ELR (cell line): Measurements from ENCODE around the gene REPS2.

Source experiments
- DNase-seq: peaks from one replicate; pipeline ENCODE4 v3.0.0-alpha.2; 2015; ENCODE audit warnings: low read depth

The REPS2 gene

GRCh38 chrX:17082831-17083230 lies 136.4 kb downstream of the REPS2 start:
- peak; percentile 37 for DNase-seq

DNA sequence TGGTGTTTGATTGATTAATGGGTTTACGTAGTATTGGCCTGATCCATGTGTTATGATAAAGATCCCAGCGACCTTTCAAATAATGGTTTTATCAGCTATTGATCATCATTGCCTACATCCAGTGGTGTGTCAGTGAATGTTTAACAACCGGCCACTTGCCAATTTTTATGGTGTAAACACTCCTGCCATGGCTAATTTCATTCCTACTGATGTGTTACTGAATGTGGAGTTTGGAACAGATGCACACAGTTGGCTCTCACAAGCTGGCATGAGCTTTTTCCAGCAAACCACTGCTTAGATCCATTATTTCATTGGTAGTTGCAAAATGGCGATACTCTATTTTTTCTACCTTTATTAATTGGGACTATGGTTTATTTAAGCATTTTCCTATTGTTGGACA lies 139.9 kb downstream of the REPS2 start:
- DNase-seq: no peak

GRCh38 chrX:17095161-17095560 lies 148.7 kb downstream of the REPS2 start:
- DNase-seq: no peak

- no peak for DNase-seq
Measured at GRCh38 chrX:17098516-17099247, 152.2 kb downstream of the REPS2 start.

GRCh38 chrX:17104433-17104832 lies 158.0 kb downstream of the REPS2 start:
- DNase-seq: no peak

DNA sequence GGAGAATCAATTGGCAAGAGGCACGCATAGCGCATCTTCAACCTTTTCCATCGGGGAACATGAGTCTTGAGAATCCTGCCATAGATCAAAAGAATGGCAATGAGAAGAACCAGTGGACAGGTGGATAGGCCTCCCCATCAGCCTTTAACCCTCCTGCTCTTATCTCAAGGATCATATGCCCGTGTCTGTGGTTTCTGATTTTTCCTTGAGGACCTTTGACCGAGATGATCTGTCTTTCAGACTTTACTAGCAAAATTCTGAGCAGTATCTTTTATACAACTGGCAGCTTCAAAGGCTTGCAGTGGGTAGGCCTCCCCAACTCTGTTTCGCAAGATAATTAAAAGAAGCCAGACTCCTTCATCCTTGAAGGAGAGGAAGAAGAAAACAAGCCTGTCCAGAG lies 174.4 kb downstream of the REPS2 start:
- no peak for DNase-seq

DNA sequence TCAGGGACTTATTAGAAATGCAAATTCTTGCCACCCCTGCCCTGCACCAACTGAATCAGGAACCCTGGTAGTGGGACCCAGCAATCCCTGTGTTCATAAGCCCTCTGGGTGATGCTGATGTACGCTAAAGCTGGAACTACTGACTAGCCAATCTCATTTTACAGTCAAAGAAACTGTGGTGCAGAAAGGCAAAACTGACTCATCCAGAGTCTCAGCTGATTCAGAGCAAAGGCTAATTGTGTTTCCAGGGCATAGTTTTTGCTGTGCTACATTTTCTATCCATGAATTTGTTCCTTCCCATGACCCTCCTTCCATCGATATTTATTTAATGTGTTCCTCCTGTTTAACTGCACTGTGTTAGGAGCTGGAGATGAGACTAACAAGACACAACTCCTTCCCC lies 207.5 kb downstream of the REPS2 start:
- DNase-seq: no peak

- peak; percentile 14 for DNase-seq
Measured at GRCh38 chrX:17160975-17161374, 214.5 kb downstream of the REPS2 start.

- no peak for DNase-seq
Measured at GRCh38 chrX:17161991-17162390, 215.5 kb downstream of the REPS2 start.

- no peak for DNase-seq
Measured at GRCh38 chrX:17164079-17164478, 217.6 kb downstream of the REPS2 start.

DNA sequence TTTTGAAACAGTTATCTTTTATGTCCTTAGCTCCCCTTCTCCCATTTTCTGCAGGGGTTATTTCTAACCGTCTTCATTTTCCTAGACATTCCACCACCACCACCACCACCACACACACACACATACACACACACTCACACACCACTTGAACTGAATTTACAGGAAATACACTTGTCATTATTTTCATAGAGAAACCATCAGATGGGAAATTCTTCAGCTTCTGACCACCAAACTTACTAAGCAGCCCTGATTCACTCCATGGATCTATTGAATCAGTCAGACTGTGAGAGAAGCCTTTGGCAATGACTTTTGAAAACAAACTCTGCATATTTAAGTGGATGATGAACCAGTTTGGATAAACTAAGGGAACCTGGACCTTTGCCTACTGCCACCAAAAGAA lies 218.5 kb downstream of the REPS2 start:
- DNase-seq: no peak

DNA sequence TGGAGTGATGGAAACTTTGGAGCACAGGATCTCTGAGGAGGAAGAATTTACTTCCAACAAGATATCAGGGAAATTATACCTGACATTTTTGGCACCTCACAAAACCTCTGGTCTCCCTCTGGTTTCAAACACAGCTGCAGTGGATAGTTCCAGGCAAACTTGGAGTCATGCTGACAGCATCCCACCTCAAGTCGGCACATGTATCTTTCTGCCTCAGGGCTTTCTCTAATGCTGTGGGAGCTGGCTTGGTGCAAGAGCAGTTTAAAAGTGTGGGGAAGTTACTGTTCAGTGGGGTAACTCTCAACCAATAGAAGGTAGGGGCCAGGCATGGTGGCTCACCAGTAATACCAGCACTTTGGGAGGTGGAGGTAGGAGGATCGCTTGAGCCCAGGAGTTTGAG lies 221.5 kb downstream of the REPS2 start:
- DNase-seq: no peak

GRCh38 chrX:17170973-17171372 lies 224.5 kb downstream of the REPS2 start:
- no peak for DNase-seq

GRCh38 chrX:17174671-17175070 lies 228.2 kb downstream of the REPS2 start:
- DNase-seq: no peak

DNA sequence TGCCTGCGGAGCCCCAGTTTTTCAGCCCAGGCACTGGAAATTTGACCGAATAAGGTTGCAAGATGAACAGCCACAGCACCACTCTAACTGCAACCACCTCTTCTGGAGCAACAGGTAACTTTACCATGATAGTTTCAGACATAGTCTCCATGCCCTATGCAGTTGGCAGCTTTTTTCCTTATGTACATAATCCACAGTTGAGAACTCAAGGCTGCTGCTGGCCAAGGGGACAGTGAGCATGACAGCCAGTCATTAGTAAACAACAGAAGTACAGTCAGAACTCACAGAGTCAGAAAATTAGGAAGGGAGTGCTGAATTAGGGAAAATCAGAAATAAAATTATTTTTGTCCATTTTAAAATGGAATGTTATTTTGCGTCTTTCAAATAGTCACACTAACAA lies 235.9 kb downstream of the REPS2 start:
- DNase-seq: no peak

DNA sequence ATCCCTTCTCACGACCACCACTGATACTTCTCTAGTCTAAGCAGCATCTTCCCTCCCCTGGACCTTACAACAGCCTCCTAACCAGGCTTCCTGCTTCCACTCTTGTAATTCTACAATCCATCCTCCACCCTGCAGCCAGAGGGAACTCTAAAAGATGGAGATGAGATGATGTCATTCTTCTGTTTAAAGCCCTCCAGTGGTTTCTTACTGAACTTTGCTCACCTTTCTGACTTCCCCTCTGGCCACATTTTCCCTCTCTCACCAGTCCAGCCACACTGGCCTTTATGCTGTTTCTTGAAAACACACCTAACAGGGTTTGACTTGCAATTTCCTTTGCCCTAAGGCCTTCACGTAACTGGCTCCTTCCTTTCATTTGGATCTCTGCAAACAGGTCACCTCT lies 237.1 kb downstream of the REPS2 start:
- no peak for DNase-seq

- DNase-seq: no peak
Measured at GRCh38 chrX:17185431-17185830, 239.0 kb downstream of the REPS2 start.

DNA sequence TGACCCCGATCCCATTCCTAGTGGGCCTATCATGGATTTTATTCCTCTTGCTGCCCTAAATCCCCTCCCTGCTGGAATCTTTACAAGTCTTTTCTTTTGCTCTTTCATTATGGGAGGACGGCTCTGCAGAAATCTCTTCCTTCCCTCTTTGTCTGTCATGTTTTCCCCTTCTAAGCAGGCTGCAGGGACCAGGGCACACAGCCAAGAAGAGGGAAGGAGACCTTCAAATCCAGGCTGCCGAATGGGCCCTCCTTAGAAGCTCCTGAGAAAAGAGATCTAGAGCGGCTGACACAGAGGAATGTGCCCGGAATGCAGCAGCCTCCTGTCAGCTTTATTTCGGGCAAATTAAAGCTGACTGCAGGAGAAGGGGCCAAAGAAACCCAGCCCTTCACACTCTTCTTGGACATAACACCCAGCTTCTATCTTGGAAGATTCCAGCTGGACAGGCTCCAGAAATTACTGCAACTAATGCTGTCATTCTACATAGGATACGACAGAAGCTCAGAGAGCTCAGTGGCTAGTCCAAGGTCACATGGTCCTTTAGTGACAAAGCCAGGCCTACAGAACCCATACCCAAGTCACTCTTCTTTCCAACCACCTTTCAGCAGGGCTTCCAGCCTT lies 240.8 kb downstream of the REPS2 start:
- DNase-seq: no peak

DNA sequence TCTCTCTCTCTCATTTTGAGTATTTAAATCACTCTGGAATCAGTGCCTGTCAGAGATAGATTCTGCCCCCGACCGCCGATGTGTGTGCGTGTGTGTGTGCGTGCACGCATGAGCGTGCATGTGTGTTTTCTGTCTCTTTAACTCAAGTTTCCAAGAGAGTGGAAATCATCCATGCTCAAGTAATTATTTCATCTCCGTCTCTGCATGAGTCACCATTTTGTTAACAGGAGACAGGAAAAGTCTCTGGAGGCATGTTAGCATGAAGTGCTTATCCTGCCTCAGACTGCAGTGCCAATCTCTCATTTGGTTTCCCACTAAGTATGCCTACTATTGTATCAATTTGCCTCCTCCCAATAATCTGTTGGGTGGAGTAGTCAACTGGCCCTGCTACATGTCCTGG lies 245.6 kb downstream of the REPS2 start:
- DNase-seq: no peak
